ENCODE measurements around the gene NFYA. TPM values are rescaled to one million over a fixed set of nuclear protein-coding genes. Genes with fewer than 3 reads are reported as not detected.

NFYA gene
- total RNA-seq, 1 experiment from 2014 or later, result 41.5 TPM

- Mint-ChIP-seq H3K4me1 (ENCODE audit: insufficient read depth, unreplicated experiment) (peaks cover 9% of the 10 kb centered on the region), H3K36me3 (ENCODE audit: insufficient read depth, unreplicated experiment) (peaks cover 71% of the 10 kb centered on the region), H3K4me3 (ENCODE audit: unreplicated experiment) (no peak overlapping the region), H3K27me3 (ENCODE audit: insufficient read depth, unreplicated experiment) (no peaks in the 10 kb centered on the region), H3K9me3 (ENCODE audit: unreplicated experiment) (no peaks in the 10 kb centered on the region), H3K27ac (ENCODE audit: low read depth, unreplicated experiment) (no peak overlapping the region)
- intact Hi-C loops (cut with micrococcal nuclease), result loop anchor here (1.0 to 2.0 kb wide), 3 partner anchors 37 to 1085 kb away; no protein-coding TSS in a partner anchor
- POLR2A ChIA-PET, result no interaction called here
- CTCF ChIA-PET, result interaction anchor here (0.6 to 1.2 kb wide), 15 partner anchors 9 to 1752 kb away, joined by 3 to 10 read pairs (median 4); no protein-coding TSS in a partner anchor
- TF ChIP-seq, protein P1, sequence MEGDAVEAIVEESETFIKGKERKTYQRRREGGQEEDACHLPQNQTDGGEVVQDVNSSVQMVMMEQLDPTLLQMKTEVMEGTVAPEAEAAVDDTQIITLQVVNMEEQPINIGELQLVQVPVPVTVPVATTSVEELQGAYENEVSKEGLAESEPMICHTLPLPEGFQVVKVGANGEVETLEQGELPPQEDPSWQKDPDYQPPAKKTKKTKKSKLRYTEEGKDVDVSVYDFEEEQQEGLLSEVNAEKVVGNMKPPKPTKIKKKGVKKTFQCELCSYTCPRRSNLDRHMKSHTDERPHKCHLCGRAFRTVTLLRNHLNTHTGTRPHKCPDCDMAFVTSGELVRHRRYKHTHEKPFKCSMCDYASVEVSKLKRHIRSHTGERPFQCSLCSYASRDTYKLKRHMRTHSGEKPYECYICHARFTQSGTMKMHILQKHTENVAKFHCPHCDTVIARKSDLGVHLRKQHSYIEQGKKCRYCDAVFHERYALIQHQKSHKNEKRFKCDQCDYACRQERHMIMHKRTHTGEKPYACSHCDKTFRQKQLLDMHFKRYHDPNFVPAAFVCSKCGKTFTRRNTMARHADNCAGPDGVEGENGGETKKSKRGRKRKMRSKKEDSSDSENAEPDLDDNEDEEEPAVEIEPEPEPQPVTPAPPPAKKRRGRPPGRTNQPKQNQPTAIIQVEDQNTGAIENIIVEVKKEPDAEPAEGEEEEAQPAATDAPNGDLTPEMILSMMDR (IDR thresholded peaks at IDR 0.05; ENCODE audit: unreplicated experiment), result no peak
- no peak for DNase-seq (ENCODE audit: unreplicated experiment)
- no TSS peak for BruUV-seq (replicated peaks)
These were observed 7.2 kb upstream of the NFYA start for GRCh38 chr6:41065550-41066026.

GRCh38 chr6:41066867-41067304 lies 5.9 kb upstream of the NFYA start:
- Mint-ChIP-seq H3K4me1 (ENCODE audit: insufficient read depth, unreplicated experiment) (peaks cover 15% of the 10 kb centered on the region), H3K4me3 (ENCODE audit: unreplicated experiment) (no peak overlapping the region), H3K27me3 (ENCODE audit: insufficient read depth, unreplicated experiment) (no peaks in the 10 kb centered on the region), H3K36me3 (ENCODE audit: insufficient read depth, unreplicated experiment) (peaks cover 71% of the 10 kb centered on the region), H3K9me3 (ENCODE audit: unreplicated experiment) (no peaks in the 10 kb centered on the region), H3K27ac (ENCODE audit: low read depth, unreplicated experiment) (peak overlapping the region; percentile 79)
- TF ChIP-seq, protein P1 (IDR thresholded peaks at IDR 0.05; ENCODE audit: unreplicated experiment), result peak; percentile 70
- peak; percentile 75 for DNase-seq (ENCODE audit: unreplicated experiment)
- CTCF ChIA-PET, result interaction anchor here (0.7 to 4.7 kb wide), 8 partner anchors 11 to 1262 kb away, joined by 3 to 38 read pairs (median 3); partner anchors contain the start of gene UNC5CL
- POLR2A ChIA-PET, result no interaction called here
- no TSS peak for BruUV-seq (replicated peaks)
- intact Hi-C loops (cut with micrococcal nuclease), result loop anchor here (1.0 to 2.0 kb wide), 4 partner anchors 38 to 1086 kb away; no protein-coding TSS in a partner anchor

- TF ChIP-seq, protein P1 (IDR thresholded peaks at IDR 0.05; ENCODE audit: unreplicated experiment), result no peak
- Mint-ChIP-seq H3K27me3 (ENCODE audit: insufficient read depth, unreplicated experiment) (no peaks in the 10 kb centered on the region), H3K4me3 (ENCODE audit: unreplicated experiment) (peak overlapping the region; percentile 85), H3K9me3 (ENCODE audit: unreplicated experiment) (no peaks in the 10 kb centered on the region), H3K4me1 (ENCODE audit: insufficient read depth, unreplicated experiment) (peaks cover 33% of the 10 kb centered on the region), H3K27ac (ENCODE audit: low read depth, unreplicated experiment) (peak overlapping the region; percentile 95), H3K36me3 (ENCODE audit: insufficient read depth, unreplicated experiment) (peaks cover 35% of the 10 kb centered on the region)
- POLR2A ChIA-PET, result interaction anchor here (0.7 to 1.6 kb wide), 8 partner anchors 11 to 642 kb away, joined by 3 to 12 read pairs (median 5); no protein-coding TSS in a partner anchor
- BruUV-seq (replicated peaks), result TSS peak; percentile 36
- CTCF ChIA-PET, result interaction anchor here (1.1 to 4.7 kb wide), 6 partner anchors 16 to 1694 kb away, joined by 3 to 38 read pairs (median 4); no protein-coding TSS in a partner anchor
- intact Hi-C loops (cut with micrococcal nuclease), result loop anchor here (5.0 kb wide), 2 partner anchors 111 to 1724 kb away; no protein-coding TSS in a partner anchor
- DNase-seq (ENCODE audit: unreplicated experiment), result no peak
These were observed 1.3 kb upstream of the NFYA start for GRCh38 chr6:41071501-41071922.
